HepG2 (cell line): ENCODE data around the gene GHRH. TPM values are rescaled to one million over a fixed set of nuclear protein-coding genes. Genes with fewer than 3 reads are reported as not detected.

Experiments used
- ATAC-seq: fragments of 200-7000 bp; cut with Tn5 transposase; 3 replicates; pipeline ENCODE4 v1.9.1; 2020; ENCODE audit warnings: mild to moderate bottlenecking, moderate library complexity
- BruUV-seq: library from RNA; stranded (reverse); fragments of 400-500 nt; replicated peaks from 2 replicates; lab custom pipeline; 2021; lab: Mats Ljungman, UMichigan
- CTCF ChIA-PET: fragments of 300-600 bp; formaldehyde crosslinking; extraction: SDS; loops from one replicate; lab custom pipeline; 2021; ENCODE audit warnings: low total read pairs, inconsistent platforms, low intra/inter-chr PET ratio; lab: Yijun Ruan, JAX
- POLR2A ChIA-PET: fragments of 350-600 bp; sonication (Branson Sonifier 250); formaldehyde crosslinking; loops from one replicate; lab custom pipeline; 2020; ENCODE audit warnings: antibody characterized with exemption, inconsistent platforms; lab: Yijun Ruan, JAX
- DNase-seq: peaks from one replicate; pipeline ENCODE4 v3.0.0-alpha.2; 2015; ENCODE audit warnings: low spot score
- FAIRE-seq: peaks from 3 replicates; lab custom pipeline; 2011; peaks lifted over from hg19 to GRCh38; lab: Jason Lieb, UNC
- H2AFZ ChIP-seq: one replicate; pipeline ENCODE4 v1.6.1; 2011; ENCODE audit warnings: low read length, inconsistent platforms
- H3K27ac ChIP-seq: fragments of 300-600 bp; 3 replicates; pipeline ENCODE4 v1.8.0; 2011; ENCODE audit warnings: mixed run types, mild to moderate bottlenecking, mixed read lengths, low read length, inconsistent platforms; ENCODE audit not compliant: insufficient read depth; ENCODE audit errors: extremely low read length
- H3K27me3 ChIP-seq, 2 experiments: fragments of 200-600 bp in 1 of 2; 2 replicates in 1 of 2; 3 replicates in 1 of 2; pipeline versions ENCODE4 v1.6.0 to v1.8.0; 2011; ENCODE audit warnings: low read length in 2 of 2, mild to moderate bottlenecking in 2 of 2, moderate library complexity in 2 of 2, inconsistent platforms in 1 of 2; ENCODE audit not compliant: insufficient read depth in 2 of 2, control insufficient read depth in 1 of 2
- H3K36me3 ChIP-seq, 2 experiments: fragments of 200-600 bp in 1 of 2; replicated peaks in 1 of 2; 2 replicates in 1 of 2; 3 replicates in 1 of 2; pipeline versions ENCODE4 v1.5.1 to v1.8.0; 2011; ENCODE audit warnings: low read length in 2 of 2, inconsistent platforms in 1 of 2; ENCODE audit not compliant: insufficient read depth in 2 of 2, control insufficient read depth in 1 of 2
- H3K4me1 ChIP-seq: 2 replicates; pipeline ENCODE4 v1.5.1; 2012; ENCODE audit warnings: low read length, inconsistent platforms; ENCODE audit not compliant: insufficient read depth
- H3K4me2 ChIP-seq: 2 replicates; pipeline ENCODE4 v1.6.0; 2011; ENCODE audit warnings: low read depth, low read length, inconsistent platforms
- H3K4me3 ChIP-seq, 3 experiments: fragments of 200-600 bp in 1 of 3; sonication (generic), shearing (Covaris generic) in 1 of 3; replicated peaks in 1 of 3; 2 replicates each; pipeline ENCODE4 v1.5.1; 2011 to 2016; ENCODE audit warnings: low read length in 3 of 3, inconsistent platforms in 2 of 3, low read depth in 2 of 3, mild to moderate bottlenecking in 2 of 3, control low read depth in 1 of 3, mixed read lengths in 1 of 3; ENCODE audit not compliant: insufficient read depth in 1 of 3
- H3K79me2 ChIP-seq: one replicate; pipeline ENCODE4 v1.6.1; 2011; ENCODE audit warnings: low read length, inconsistent platforms; ENCODE audit not compliant: insufficient read depth
- H3K9ac ChIP-seq: 2 replicates; pipeline ENCODE4 v1.6.0; 2011; ENCODE audit warnings: mild to moderate bottlenecking, low read depth, low read length, inconsistent platforms; ENCODE audit not compliant: insufficient read depth
- H3K9me3 ChIP-seq: 2 replicates; pipeline ENCODE4 v1.5.1; 2012; ENCODE audit warnings: mild to moderate bottlenecking, low read length
- H4K20me1 ChIP-seq: 2 replicates; pipeline ENCODE4 v1.6.0; 2011; ENCODE audit warnings: inconsistent platforms, mild to moderate bottlenecking, low read length, moderate library complexity; ENCODE audit not compliant: insufficient read depth
- ARHGAP35 ChIP-seq: sonication (generic); formaldehyde crosslinking; IDR thresholded peaks from 2 replicates; pipeline ENCODE4 v1.9.0; 2022; ENCODE audit warnings: mild to moderate bottlenecking, inconsistent platforms, moderate library complexity, missing genetic modification reagents, borderline replicate concordance
- CEBPB ChIP-seq: IDR thresholded peaks from 2 replicates; pipeline ENCODE4 v1.6.1; 2011; ENCODE audit warnings: low read depth, low read length, improper control_type of control experiment, borderline replicate concordance
- FOSL2 ChIP-seq: sonication (generic); formaldehyde crosslinking; IDR thresholded peaks from 2 replicates; pipeline ENCODE4 v1.4.0; 2020; ENCODE audit warnings: missing genetic modification reagents
- FOXO4 ChIP-seq: sonication (generic); formaldehyde crosslinking; conservative IDR thresholded peaks from 2 replicates; pipeline ENCODE4 v1.8.1; 2023; ENCODE audit warnings: missing genetic modification reagents
- ZFAT ChIP-seq: sonication (generic); formaldehyde crosslinking; conservative IDR thresholded peaks from 2 replicates; pipeline ENCODE4 v1.8.1; 2023; ENCODE audit warnings: missing genetic modification reagents, inconsistent platforms
- ZNF138 ChIP-seq: sonication (generic); formaldehyde crosslinking; IDR thresholded peaks from 2 replicates; pipeline ENCODE4 v1.5.0; 2020; ENCODE audit warnings: mild to moderate bottlenecking, low read depth, missing genetic modification reagents
- ZNF484 ChIP-seq: sonication (generic); formaldehyde crosslinking; IDR thresholded peaks from 2 replicates; pipeline ENCODE4 v1.5.1; 2020; ENCODE audit warnings: mild to moderate bottlenecking, low read depth, missing genetic modification reagents, borderline replicate concordance
- WGBS: methylation state at CpG from one replicate; pipeline ENCODE4 v1.1.6; 2017; ENCODE audit warnings: low lambda C conversion rate; 5-methylcytosine and 5-hydroxymethylcytosine counted together
- in situ Hi-C: cut with HindIII; loops from 2 replicates; pipeline ENCODE4 v1.10.0; 2017; ENCODE audit warnings: low pct_unique_long_range_greater_than_20kb; ENCODE audit not compliant: extremely low pct_ligation_motif_present
- intact Hi-C: fragments of 100-400 bp; cut with micrococcal nuclease; formaldehyde crosslinking; loops from one replicate; pipeline ENCODE4 v1.10.0; 2022; ENCODE audit not compliant: unreplicated experiment
- polyA plus RNA-seq, 8 experiments: library from polyadenylated mRNA; depleted of rRNA in 3 of 8; stranded (reverse) in 7 of 8; unstranded in 1 of 8; fragments of >200 nt; fragmentation: Illumina TruSeq in 4 of 8; extraction: Trizol in 4 of 8; gene quantifications; 2 replicates each; pipeline versions ENCODE4 v1.2.1 to v1.2.3, GENCODE V29; 2011 to 2016; ENCODE audit warnings: low read depth in 4 of 8, missing spikeins in 1 of 8, mixed read lengths in 1 of 8; ENCODE audit not compliant: insufficient read depth in 1 of 8
- total RNA-seq, 5 experiments: library from RNA; depleted of rRNA; stranded (reverse); fragments of >200 nt; fragmentation: Illumina TruSeq; extraction: Trizol; gene quantifications; 2 replicates each; pipeline ENCODE4 v1.2.3, GENCODE V29; 2016; ENCODE audit warnings: low read depth in 1 of 5

GHRH gene
- total and polyA plus RNA-seq, 2 of the 13 experiments (the other 11 are each of a cell fraction or from before 2014, with no cell fraction given): not detected

DNA sequence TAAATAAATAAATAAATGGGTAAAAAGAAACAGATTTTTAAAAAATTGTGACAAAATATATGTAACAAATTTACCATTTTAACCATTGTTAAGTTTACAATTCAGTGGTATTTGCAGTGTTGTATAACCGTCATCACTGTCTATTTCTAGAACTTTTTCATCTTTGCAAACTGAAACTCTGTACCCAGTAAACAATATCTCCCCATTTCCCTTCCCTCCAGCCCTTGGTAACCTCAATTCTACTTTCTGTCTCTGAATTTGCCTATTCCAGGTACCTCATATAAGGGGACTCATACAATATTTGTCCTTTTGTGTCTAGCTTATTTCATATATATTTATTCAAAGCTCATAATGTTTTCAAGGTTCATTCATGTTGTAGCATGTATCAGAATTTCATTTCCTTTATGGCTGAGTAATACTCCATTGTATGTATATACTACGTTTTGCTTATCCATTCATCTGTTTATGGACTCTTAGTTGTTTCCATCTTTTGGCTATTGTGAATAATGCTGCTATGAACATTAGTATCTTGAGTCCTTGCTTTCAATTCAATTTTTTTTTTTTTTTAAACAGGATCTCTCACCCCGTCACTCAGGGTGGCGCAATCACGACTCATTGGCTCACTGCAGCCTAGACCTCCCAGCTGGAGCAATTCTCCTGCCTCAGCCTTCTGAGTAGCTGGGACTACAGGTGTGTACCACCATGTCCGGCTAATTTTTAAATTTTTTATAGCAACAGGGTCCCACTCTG is 36.8 kb upstream of the GHRH start:
- ATAC-seq (no peak), DNase-seq (no peak), FAIRE-seq (no peak)
- H3K27me3 ChIP-seq: no peaks in the 10 kb centered on the region
- H2AFZ ChIP-seq: no peak overlapping the region
- CTCF ChIA-PET: no interaction called here
- H3K4me3 ChIP-seq: no peak overlapping the region
- H3K9ac ChIP-seq: no peak overlapping the region
- in situ Hi-C loops (no loop called here), intact Hi-C loops (loop anchor here (2.0 kb wide), 1 partner anchor 30 kb away; no protein-coding TSS in a partner anchor)
- H4K20me1 ChIP-seq: no peaks in the 10 kb centered on the region
- peaks cover 27% of the 10 kb centered on the region for H3K4me1 ChIP-seq
- H3K27ac ChIP-seq: no peak overlapping the region
- peaks cover 45% of the 10 kb centered on the region for H3K79me2 ChIP-seq
- peaks cover 22 to 27% of the 10 kb centered on the region in 2 experiments for H3K36me3 ChIP-seq
- 94% methylated on average over 6 of the region's 6 CpGs for WGBS
- BruUV-seq: no TSS peak
- no peak overlapping the region for H3K4me2 ChIP-seq
- no peak for TF ChIP-seq ZNF484
- peak; percentile 53 for TF ChIP-seq FOSL2 (CRISPR knock-in tag)
- peak; percentile 78 for TF ChIP-seq CEBPB
- POLR2A ChIA-PET: interaction anchor here (1.0 to 4.0 kb wide), 3 partner anchors 9 to 34 kb away, joined by 3 to 27 read pairs (median 18); partner anchors contain the start of gene MANBAL
- no peaks in the 10 kb centered on the region for H3K9me3 ChIP-seq

GRCh38 chr20:37297066-37297736 is 35.6 kb upstream of the GHRH start:
- Histone ChIP-seq H3K4me1 (peaks cover 27% of the 10 kb centered on the region), H4K20me1 (no peaks in the 10 kb centered on the region), H3K79me2 (peaks cover 51% of the 10 kb centered on the region), H2AFZ (no peak overlapping the region), H3K9ac (no peak overlapping the region), H3K4me3 (no peak overlapping the region), H3K27ac (no peak overlapping the region), H3K36me3 (peaks cover 15 to 24% of the 10 kb centered on the region in 2 experiments), H3K9me3 (no peaks in the 10 kb centered on the region), H3K27me3 (no peaks in the 10 kb centered on the region)
- FAIRE-seq (no peak), DNase-seq (no peak), ATAC-seq (no peak)
- CTCF ChIA-PET: no interaction called here
- intact Hi-C loops (no loop called here), in situ Hi-C loops (no loop called here)
- POLR2A ChIA-PET: interaction anchor here (0.8 to 4.0 kb wide), 4 partner anchors 12 to 381 kb away, joined by 3 to 27 read pairs (median 3); no protein-coding TSS in a partner anchor
- BruUV-seq: no TSS peak
- 97% methylated on average over 13 of the region's 13 CpGs for WGBS
- TF ChIP-seq FOXO4 (no peak), ZFAT (CRISPR knock-in tag) (no peak), ARHGAP35 (CRISPR knock-in tag) (no peak), ZNF138 (no peak)
- TF ChIP-seq, all 625 proteins: peak for 0
- no peak overlapping the region for H3K4me2 ChIP-seq
